Spleen (tissue), 7 donors: Measurements from ENCODE around the gene CNIH3.

Experiments used
- CTCF ChIP-seq, 11 experiments: fragments of 200-600 bp in 7 of 11; fragments of 450-650 bp in 4 of 11; sonication (generic) in 4 of 11; IDR thresholded peaks in 8 of 11; conservative IDR thresholded peaks in 3 of 11; 1 replicate in 7 of 11; 2 replicates in 4 of 11; pipeline versions ENCODE4 v1.4.0 to v1.8.0; 2016 to 2021; ENCODE audit warnings: antibody characterized with exemption in 11 of 11, inconsistent platforms in 4 of 11, mild to moderate bottlenecking in 1 of 11
- POLR2A ChIP-seq, 3 donors: fragments of 450-650 bp; IDR thresholded peaks; one replicate each; pipeline ENCODE4 v1.5.1; 2017; ENCODE audit warnings: antibody characterized with exemption in 3 of 3, mild to moderate bottlenecking in 1 of 3
- POLR2AphosphoS5 ChIP-seq, 3 donors: sonication (generic); formaldehyde crosslinking; IDR thresholded peaks; one replicate each; pipeline ENCODE4 v1.5.1; 2017; ENCODE audit warnings: antibody characterized with exemption in 3 of 3
- donor health status: DM: no; HTN: no; CAD: no; lungs with moderate emphysema.
- donor health status: DM: no; HTN: no; CAD: no.
- donor health status: DM: no; HTN: no; CAD: no.

GRCh38 chr1:224762046-224762445 is 145.9 kb downstream of the CNIH3 start:
- TF ChIP-seq CTCF (IDR thresholded peaks at IDR 0.05 in 8 of 11, conservative IDR thresholded peaks at IDR 0.05 in 3 of 11) (no peak), POLR2AphosphoS5 (IDR thresholded peaks at IDR 0.05) (no peak), POLR2A (IDR thresholded peaks at IDR 0.05) (no peak)
